Chondrocyte (in vitro differentiated cells): ENCODE results near the gene DENND1C. TPM values are rescaled to one million over a fixed set of nuclear protein-coding genes. Genes with fewer than 3 reads are reported as not detected.

ENCODE experiments used
- DNase-seq: peaks from one replicate; pipeline ENCODE4 v3.0.0; 2021; ENCODE audit warnings: mixed read lengths, low spot score
- H3K27ac Mint-ChIP-seq: one replicate; pipeline ENCODE4 v1.8.0; 2021; ENCODE audit warnings: mild to moderate bottlenecking, moderate library complexity, mixed read lengths; ENCODE audit not compliant: unreplicated experiment
- H3K27me3 Mint-ChIP-seq: 2 replicates; pipeline ENCODE4 v1.8.0; 2021; ENCODE audit warnings: low read depth, mixed read lengths
- H3K36me3 Mint-ChIP-seq: 2 replicates; pipeline ENCODE4 v1.8.0; 2021; ENCODE audit warnings: low read depth, mixed read lengths
- H3K4me1 Mint-ChIP-seq: 2 replicates; pipeline ENCODE4 v1.8.0; 2021; ENCODE audit warnings: low read depth, mild to moderate bottlenecking, mixed read lengths
- H3K4me3 Mint-ChIP-seq: one replicate; pipeline ENCODE4 v1.8.0; 2021; ENCODE audit warnings: mild to moderate bottlenecking, moderate library complexity, mixed read lengths; ENCODE audit not compliant: unreplicated experiment
- H3K9me3 Mint-ChIP-seq: 2 replicates; pipeline ENCODE4 v1.8.0; 2021; ENCODE audit warnings: low read depth, mixed read lengths
- CTCF ChIP-seq: fragments of 200-600 bp; sonication (generic); IDR thresholded peaks from 2 replicates; pipeline ENCODE4 v1.5.0; 2021; ENCODE audit warnings: antibody characterized with exemption, mild to moderate bottlenecking, moderate library complexity
- total RNA-seq: library from RNA; stranded (reverse); gene quantifications from 3 replicates; pipeline ENCODE4 v1.2.1, GENCODE V29; 2021

The DENND1C gene
- total RNA-seq, 1 donor from 2014 or later, result not detected

DNA sequence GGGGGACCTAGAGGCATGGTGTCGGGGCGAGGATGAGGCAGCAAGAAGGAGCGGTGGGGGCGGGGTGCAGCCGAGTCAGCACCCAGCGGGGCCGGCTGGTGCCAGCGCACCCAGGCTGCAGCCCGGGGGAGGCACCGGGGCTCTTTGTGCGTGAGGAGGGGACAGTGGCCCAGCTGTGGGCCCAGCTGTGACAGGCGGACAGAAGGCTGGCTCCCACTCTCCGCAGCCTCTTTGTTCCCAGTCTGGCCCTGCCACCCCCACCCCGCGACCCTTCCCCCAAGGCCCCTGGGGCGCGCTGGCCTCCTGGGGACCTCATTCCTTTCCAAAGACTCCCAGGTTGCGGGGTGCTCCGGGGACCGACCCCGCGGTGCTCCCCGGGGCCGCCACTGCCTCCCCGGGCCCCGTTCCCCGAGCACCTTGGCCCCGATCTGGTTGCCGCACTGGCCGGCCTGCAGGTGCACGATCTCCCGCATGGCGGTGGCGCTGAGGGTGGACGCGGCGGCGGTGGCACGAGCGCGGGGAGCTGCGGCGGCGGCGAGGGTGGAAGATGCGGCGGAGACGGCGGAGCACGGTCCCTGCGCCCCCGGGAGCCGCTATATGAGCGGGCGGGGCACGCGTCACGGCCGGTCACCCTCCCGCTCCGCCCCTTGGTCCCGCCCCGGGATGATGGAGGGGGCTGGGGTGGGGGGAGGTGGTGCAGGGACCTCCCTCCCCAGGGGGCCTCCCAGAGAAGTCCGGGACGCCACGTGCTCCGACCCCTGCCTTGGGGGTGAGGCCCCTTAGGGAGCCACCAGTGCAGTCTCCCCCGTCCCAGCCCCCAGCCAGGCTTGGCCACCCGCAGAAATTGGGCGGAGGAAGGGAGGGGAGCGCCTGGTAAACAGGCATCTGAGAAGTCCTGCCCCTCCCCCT, 20.4 kb upstream of the DENND1C start, which contains the start of gene TUBB4A:
Gene TUBB4A (minus strand): TSS at position 570 of the 909 bp plus-strand sequence. CDS start 97 bp downstream, at position 473.
- Mint-ChIP-seq H3K27me3 (peaks cover 33% of the 10 kb centered on the region), H3K4me3 (peak within 1 kb of the TSS; percentile 66), H3K36me3 (peaks cover 3% of the 10 kb centered on the region), H3K4me1 (peaks cover 6% of the 10 kb centered on the region), H3K27ac (no peak within 1 kb of the TSS), H3K9me3 (no peaks in the 10 kb centered on the region)
- DNase-seq, result no peak
- peak; percentile 22 for TF ChIP-seq CTCF

DNA sequence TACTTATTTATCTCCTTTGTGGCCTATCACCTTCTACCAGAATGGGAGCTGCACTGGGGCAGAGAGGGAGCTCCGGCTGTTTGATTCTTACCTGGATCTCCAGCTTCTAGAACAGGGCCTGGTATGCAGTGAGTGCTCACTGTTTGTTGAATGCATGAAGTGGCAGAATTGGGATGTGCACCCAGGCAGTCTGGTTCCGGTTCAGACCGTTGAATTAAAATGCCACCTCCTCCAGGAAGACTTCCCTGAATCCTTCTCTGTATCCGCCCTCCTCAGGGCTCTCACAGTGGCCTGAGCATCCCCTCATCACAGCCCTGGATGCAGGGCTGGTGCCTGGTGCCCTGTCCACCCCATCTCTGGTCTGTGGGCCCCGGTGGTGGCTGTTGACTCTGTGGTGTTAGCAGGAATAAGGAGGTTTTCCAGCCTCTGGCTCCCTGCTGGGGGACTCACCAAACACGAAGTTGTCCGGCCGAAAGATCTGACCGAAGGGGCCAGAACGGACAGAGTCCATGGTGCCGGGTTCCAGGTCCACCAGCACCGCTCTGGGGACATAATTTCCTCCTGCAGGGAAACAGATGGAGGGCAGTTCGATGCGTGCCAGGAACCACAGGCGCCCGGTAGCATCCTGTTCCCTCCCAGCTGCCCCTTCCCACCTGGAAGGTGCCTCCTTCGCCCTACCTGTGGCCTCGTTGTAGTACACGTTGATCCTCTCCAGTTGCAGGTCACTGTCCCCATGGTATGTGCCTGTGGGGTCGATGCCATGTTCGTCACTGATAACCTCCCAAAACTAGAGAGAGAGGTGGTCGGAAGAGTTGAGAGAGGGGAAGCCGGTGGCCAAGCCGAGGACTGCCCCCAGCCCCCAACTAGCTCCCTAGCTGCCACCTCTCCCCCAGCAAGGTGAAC, 19.5 kb upstream of the DENND1C start:
- peaks cover 6% of the 10 kb centered on the region for H3K4me1 Mint-ChIP-seq
- no peak for DNase-seq
- no peak overlapping the region for H3K27ac Mint-ChIP-seq
- H3K9me3 Mint-ChIP-seq, result no peaks in the 10 kb centered on the region
- H3K36me3 Mint-ChIP-seq, result peaks cover 3% of the 10 kb centered on the region
- no peak for TF ChIP-seq CTCF
- H3K4me3 Mint-ChIP-seq, result peak overlapping the region; percentile 66
- H3K27me3 Mint-ChIP-seq, result peaks cover 33% of the 10 kb centered on the region

- DNase-seq, result no peak
- H3K27ac Mint-ChIP-seq, result no peak overlapping the region
These were observed 17.6 kb upstream of the DENND1C start for GRCh38 chr19:6499052-6499790.

GRCh38 chr19:6498294-6499036, 16.9 kb upstream of the DENND1C start:
- no peak for DNase-seq
- Mint-ChIP-seq H3K9me3 (no peaks in the 10 kb centered on the region), H3K4me1 (peaks cover 4% of the 10 kb centered on the region), H3K27me3 (peaks cover 29% of the 10 kb centered on the region), H3K27ac (no peak overlapping the region), H3K4me3 (no peak overlapping the region), H3K36me3 (peaks cover 3% of the 10 kb centered on the region)
- no peak for TF ChIP-seq CTCF

More at GRCh38 chr19:6499052-6499790, 17.6 kb upstream of the DENND1C start:
- TF ChIP-seq CTCF, result no peak
- Mint-ChIP-seq H3K36me3 (peaks cover 3% of the 10 kb centered on the region), H3K9me3 (no peaks in the 10 kb centered on the region), H3K27me3 (peaks cover 33% of the 10 kb centered on the region), H3K4me1 (peaks cover 6% of the 10 kb centered on the region), H3K4me3 (no peak overlapping the region)
